Urinary bladder (tissue), 4 donors: ENCODE measurements around the gene IGF2R. TPM values are rescaled to one million over a fixed set of nuclear protein-coding genes. Genes with fewer than 3 reads are reported as not detected.
"Not testable (repeated sequence)": the region's sequence is repeated elsewhere in the genome, so short reads cannot be mapped to it uniquely, and the experiment has no call there.

Experiments used
- DNase-seq: peaks from one replicate; pipeline ENCODE4 v3.0.0-alpha.2; 2015; ENCODE audit errors: extremely low spot score
- H3K27ac ChIP-seq: one replicate; pipeline ENCODE4 v1.5.1; 2013; ENCODE audit warnings: low read depth, mild to moderate bottlenecking, moderate library complexity
- H3K36me3 ChIP-seq: one replicate; pipeline ENCODE4 v1.6.1; 2013; ENCODE audit warnings: mild to moderate bottlenecking, moderate library complexity; ENCODE audit not compliant: insufficient read depth
- H3K4me1 ChIP-seq: one replicate; pipeline ENCODE4 v1.6.1; 2013; ENCODE audit warnings: mild to moderate bottlenecking, moderate library complexity; ENCODE audit not compliant: insufficient read depth
- H3K4me3 ChIP-seq: one replicate; pipeline ENCODE4 v1.5.1; 2013; ENCODE audit warnings: low read depth, low read length
- WGBS: extraction: QIAGEN DNeasy Blood & Tissue Kit; methylation state at CpG from one replicate; pipeline ENCODE4 v1.1.7; 2013; 5-methylcytosine and 5-hydroxymethylcytosine counted together
- polyA plus RNA-seq: library from polyadenylated mRNA; stranded (reverse); fragments of 200-250 nt; gene quantifications from one replicate; pipeline ENCODE4 v1.2.3, GENCODE V29; 2013
- total RNA-seq: library from RNA; depleted of rRNA; stranded (reverse); fragments of >200 nt; gene quantifications from one replicate; pipeline ENCODE4 v1.2.3, GENCODE V29; 2014
- donor health status: healthy with polysubstance abuse.
- donor health status: healthy.

The IGF2R gene
- total and polyA plus RNA-seq, 2 donors: 32.1 to 46.6 TPM

DNA sequence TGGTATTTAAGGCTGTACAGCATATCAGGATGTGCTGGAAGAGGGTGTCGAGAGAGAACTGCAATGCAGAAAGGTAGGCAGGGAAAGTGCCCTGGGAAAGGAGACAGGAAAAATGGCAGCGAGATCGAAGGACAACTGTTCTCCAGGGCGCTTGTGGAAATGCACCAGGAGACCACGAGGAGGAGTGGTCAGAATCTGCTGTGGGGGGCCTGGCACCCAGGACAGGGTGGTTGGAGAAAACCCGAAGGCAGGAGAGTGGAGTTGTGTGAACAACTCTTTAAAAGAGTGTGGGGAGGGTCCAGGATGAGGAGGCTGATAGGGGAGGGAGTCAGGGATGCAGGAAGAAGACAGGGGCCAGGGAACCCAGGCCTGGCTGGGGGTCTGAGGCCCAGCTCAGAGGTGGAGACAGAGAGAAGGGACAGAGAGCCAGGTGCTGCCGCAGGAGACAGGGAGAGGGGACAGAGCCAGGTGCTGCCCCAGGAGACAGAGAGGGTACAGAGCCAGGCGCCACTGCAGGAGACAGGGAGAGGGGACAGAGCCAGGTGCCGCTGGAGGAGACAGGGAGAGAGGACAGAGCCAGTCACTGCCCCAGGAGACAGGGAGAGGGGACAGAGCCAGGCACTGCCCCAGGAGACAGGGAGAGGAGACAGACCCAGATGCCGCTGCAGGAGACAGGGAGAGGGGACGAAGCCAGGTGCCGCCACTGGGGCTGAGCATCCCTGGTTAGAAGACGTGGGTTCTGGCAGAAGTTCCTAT lies 162.0 kb downstream of the IGF2R start:
- 90% methylated on average over 13 of the region's 13 CpGs for WGBS
- DNase-seq: no peak

GRCh38 chr6:160131636-160132296 lies 162.9 kb downstream of the IGF2R start:
- 85% methylated on average over 19 of the region's 19 CpGs for WGBS
- no peaks in the 10 kb centered on the region for H3K4me1 ChIP-seq
- H3K4me3 ChIP-seq: no peak overlapping the region
- DNase-seq: no peak
- H3K36me3 ChIP-seq: no peaks in the 10 kb centered on the region
- no peak overlapping the region for H3K27ac ChIP-seq

More for the DNA sequence above, 162.0 kb downstream of the IGF2R start:
- H3K27ac ChIP-seq: no peak overlapping the region
- no peak overlapping the region for H3K4me3 ChIP-seq
- H3K36me3 ChIP-seq: no peaks in the 10 kb centered on the region
- no peaks in the 10 kb centered on the region for H3K4me1 ChIP-seq

- no peak for DNase-seq
- no peak overlapping the region for H3K27ac ChIP-seq
- WGBS: 78% methylated on average over 4 of the region's 4 CpGs
Observed at GRCh38 chr6:160132297-160132637, 163.4 kb downstream of the IGF2R start.

DNA sequence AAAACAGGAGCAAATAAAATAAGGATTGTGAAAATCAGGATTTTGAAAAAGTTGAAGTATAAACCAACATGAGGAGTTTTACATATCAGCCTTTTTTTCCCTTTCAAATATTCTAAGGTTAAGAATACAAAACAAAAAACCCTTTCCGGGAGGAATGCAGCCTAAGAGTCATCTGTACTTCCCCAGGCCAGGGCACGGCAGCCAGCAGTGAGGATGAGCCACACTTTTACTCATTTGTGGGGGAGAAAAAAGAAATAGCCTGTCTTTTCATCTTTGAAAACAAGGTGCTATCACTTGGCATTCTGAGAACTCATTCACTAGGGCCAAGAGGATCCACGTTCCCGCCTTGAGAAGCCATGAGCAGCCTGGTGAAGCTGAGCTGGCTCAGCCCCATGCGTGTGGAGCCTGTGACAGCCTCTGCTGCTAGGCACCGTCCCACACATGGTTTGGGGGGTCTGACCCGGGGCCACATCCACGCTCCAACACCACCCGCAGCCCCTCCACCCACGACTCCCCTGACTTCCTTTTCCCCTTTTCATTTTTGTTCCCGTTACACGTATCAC lies 164.0 kb downstream of the IGF2R start:
- H3K4me1 ChIP-seq: no peaks in the 10 kb centered on the region
- 70% methylated on average over 12 of the region's 12 CpGs for WGBS
- H3K27ac ChIP-seq: no peak overlapping the region
- H3K4me3 ChIP-seq: no peak overlapping the region
- no peak for DNase-seq
- H3K36me3 ChIP-seq: no peaks in the 10 kb centered on the region

More at GRCh38 chr6:160132297-160132637, 163.4 kb downstream of the IGF2R start:
- no peak overlapping the region for H3K4me3 ChIP-seq
- H3K36me3 ChIP-seq: no peaks in the 10 kb centered on the region
- no peaks in the 10 kb centered on the region for H3K4me1 ChIP-seq

DNA sequence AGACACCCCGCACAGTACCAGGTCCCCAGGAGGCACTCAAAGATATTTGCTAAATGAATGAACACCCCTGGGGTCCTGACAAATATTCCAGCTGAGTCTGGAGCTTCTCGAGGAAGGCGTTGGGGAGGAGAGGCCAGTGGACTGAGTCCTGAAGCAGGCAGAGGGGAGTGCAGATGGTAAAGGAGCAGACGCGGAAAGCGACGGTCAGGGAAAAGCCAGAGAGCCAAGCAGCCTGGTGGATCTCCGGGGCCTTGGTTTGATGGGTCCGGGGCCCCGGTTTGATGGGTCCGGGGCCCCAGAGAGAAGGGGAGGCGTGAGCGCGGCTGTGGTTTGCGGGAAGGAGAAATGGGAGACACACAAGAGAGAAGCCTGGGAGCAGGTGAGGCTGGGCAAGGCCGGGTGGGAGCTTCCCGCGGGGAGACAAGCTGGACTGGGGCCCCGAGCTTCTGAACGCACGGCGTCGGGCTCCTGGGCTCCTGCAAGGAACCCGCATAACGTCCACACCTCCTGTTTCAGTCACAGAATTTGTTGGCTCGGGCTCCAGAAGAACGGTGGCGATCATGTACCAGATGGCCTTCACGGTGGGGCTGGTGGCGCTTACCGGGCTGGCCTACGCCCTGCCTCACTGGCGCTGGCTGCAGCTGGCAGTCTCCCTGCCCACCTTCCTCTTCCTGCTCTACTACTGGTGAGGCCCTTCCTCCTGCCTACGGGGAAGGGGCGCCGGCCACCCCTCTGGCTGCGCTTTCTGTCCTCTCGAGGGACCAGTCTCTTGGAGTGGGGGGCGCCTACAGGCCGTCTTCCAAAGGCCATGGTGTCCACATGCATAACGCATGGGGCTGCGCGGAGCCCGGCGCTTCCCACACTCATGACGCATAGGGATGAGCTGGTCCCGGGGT lies 164.8 kb downstream of the IGF2R start:
- Histone ChIP-seq H3K4me3 (no peak overlapping the region), H3K4me1 (no peaks in the 10 kb centered on the region), H3K36me3 (no peaks in the 10 kb centered on the region), H3K27ac (no peak overlapping the region)
- DNase-seq: no peak
- WGBS: 93% methylated on average over 47 of the region's 47 CpGs

DNA sequence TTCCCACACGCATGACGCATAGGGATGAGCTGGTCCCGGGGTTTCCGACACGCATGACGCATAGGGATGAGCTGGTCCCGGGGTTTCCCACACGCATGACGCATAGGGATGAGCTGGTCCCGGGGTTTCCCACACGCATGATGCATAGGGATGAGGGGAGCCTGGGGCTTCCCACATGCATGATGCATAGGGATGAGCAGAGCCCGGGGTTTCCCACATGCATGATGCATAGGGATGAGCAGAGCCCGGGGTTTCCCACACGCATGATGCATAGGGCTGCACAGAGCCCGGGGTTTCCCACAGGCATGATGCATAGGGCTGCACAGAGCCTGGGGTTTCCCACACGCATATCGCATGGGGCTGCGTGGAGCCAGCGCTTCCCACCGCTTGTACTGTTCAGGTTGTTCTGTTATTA lies 165.5 kb downstream of the IGF2R start:
- not testable (repeated sequence) for H3K36me3 ChIP-seq, H3K4me3 ChIP-seq, DNase-seq, H3K4me1 ChIP-seq, H3K27ac ChIP-seq
- WGBS: 93% methylated on average over 20 of the region's 20 CpGs

GRCh38 chr6:160134779-160135547 lies 166.1 kb downstream of the IGF2R start:
- no peak overlapping the region for H3K27ac ChIP-seq
- no peak for DNase-seq
- H3K4me3 ChIP-seq: no peak overlapping the region
- H3K36me3 ChIP-seq: no peaks in the 10 kb centered on the region
- H3K4me1 ChIP-seq: no peaks in the 10 kb centered on the region
- 86% methylated on average over 6 of the region's 6 CpGs for WGBS

DNA sequence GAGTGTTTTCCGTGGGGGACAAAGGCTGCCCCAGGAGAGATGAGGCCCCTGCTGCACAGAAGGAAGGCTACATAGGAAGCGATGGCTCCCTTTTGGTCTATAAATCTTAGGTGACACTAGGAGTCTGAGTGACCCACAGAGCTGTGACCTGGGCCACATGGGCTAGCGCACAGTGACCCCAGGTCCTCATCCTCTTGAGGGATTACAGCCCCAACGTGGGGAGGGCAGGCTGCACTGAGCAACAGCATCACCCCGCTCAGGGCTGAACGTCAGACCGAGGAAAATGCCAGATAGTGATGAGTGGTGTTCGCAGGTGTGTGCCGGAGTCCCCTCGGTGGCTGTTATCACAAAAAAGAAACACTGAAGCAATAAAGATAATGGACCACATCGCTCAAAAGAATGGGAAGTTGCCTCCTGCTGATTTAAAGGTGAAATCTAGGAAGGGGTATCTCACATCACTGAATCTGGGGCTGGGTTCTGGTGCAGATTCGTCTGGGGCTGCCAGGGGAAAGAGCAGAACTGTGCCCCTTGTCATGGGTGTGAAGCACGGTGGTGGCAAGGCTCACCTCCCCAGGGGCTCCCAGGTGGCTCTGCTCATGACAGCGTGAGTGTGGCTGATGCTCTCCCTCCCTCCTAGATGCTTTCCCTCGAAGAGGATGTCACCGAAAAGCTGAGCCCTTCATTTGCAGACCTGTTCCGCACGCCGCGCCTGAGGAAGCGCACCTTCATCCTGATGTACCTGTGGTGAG lies 167.2 kb downstream of the IGF2R start:
- no peaks in the 10 kb centered on the region for H3K36me3 ChIP-seq
- no peak overlapping the region for H3K27ac ChIP-seq
- DNase-seq: no peak
- no peak overlapping the region for H3K4me3 ChIP-seq
- H3K4me1 ChIP-seq: no peaks in the 10 kb centered on the region
- 74% methylated on average over 21 of the region's 21 CpGs for WGBS

GRCh38 chr6:160137130-160137988 lies 168.5 kb downstream of the IGF2R start:
- WGBS: 78% methylated on average over 12 of the region's 12 CpGs
- Histone ChIP-seq H3K4me1 (no peaks in the 10 kb centered on the region), H3K27ac (no peak overlapping the region)

GRCh38 chr6:160137989-160138835 lies 169.3 kb downstream of the IGF2R start:
- WGBS: 51% methylated on average over 8 of the region's 8 CpGs
- no peak for DNase-seq
- Histone ChIP-seq H3K36me3 (no peaks in the 10 kb centered on the region), H3K4me1 (no peaks in the 10 kb centered on the region), H3K27ac (no peak overlapping the region), H3K4me3 (no peak overlapping the region)

More at GRCh38 chr6:160137130-160137988, 168.5 kb downstream of the IGF2R start:
- DNase-seq: no peak
- no peaks in the 10 kb centered on the region for H3K36me3 ChIP-seq
- no peak overlapping the region for H3K4me3 ChIP-seq

DNA sequence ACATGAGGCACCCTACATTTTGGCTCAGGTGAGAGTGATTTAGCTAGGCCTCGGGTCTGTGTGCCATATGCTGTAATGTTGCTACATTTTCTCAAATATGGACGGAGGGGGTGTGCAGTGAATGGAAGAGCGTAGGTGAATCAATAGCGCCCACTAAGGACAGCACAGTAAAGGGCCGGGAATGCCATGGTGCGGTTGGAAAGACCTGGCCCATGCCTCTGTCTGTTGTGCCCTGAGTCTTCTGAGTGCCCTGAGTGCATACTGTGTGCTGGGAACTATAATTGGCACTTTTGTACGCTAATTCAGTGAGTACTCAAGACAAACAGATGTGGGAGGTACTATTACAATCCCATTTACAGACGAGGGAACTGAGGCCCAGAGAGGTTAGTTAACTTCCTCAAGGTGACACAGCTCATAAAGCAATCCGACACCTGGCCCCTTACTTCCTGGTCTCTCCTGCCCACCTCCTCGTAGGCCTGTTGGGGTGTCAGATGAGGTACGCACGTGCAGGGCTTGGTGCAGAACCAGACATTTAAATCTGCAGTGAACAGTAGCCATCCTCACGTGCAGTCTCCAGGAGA lies 170.0 kb downstream of the IGF2R start:
- H3K27ac ChIP-seq: no peak overlapping the region
- no peak for DNase-seq
- WGBS: 80% methylated on average over 13 of the region's 13 CpGs

More for the DNA sequence above, 170.0 kb downstream of the IGF2R start:
- no peak overlapping the region for H3K4me3 ChIP-seq
- no peaks in the 10 kb centered on the region for H3K36me3 ChIP-seq
- H3K4me1 ChIP-seq: no peaks in the 10 kb centered on the region
